Progenitor cell of endocrine pancreas (in vitro differentiated cells): Measurements from ENCODE around the gene CFAP58. TPM values are rescaled to one million over a fixed set of nuclear protein-coding genes. Genes with fewer than 3 reads are reported as not detected.

ENCODE experiments used
- DNase-seq: peaks from one replicate; pipeline ENCODE4 v3.0.0; 2021; ENCODE audit warnings: low spot score; ENCODE audit not compliant: unreplicated experiment
- H3K27ac Mint-ChIP-seq: 2 replicates; pipeline ENCODE4 v1.8.0; 2021; ENCODE audit warnings: mild to moderate bottlenecking, moderate library complexity, mixed read lengths
- H3K27me3 Mint-ChIP-seq: 2 replicates; pipeline ENCODE4 v1.8.0; 2021; ENCODE audit warnings: mixed read lengths
- H3K36me3 Mint-ChIP-seq: 2 replicates; pipeline ENCODE4 v1.8.0; 2022; ENCODE audit warnings: mixed read lengths; ENCODE audit not compliant: insufficient read depth
- H3K4me1 Mint-ChIP-seq: 2 replicates; pipeline ENCODE4 v1.8.0; 2021; ENCODE audit warnings: low read depth, mixed read lengths
- H3K4me3 Mint-ChIP-seq: 2 replicates; pipeline ENCODE4 v1.8.0; 2021; ENCODE audit warnings: low read depth, mild to moderate bottlenecking, moderate library complexity, mixed read lengths
- H3K9me3 Mint-ChIP-seq: 2 replicates; pipeline ENCODE4 v1.8.0; 2021; ENCODE audit warnings: low read depth, mixed read lengths
- total RNA-seq: library from RNA; stranded (reverse); gene quantifications from 2 replicates; pipeline ENCODE4 v1.2.1, GENCODE V29; 2021
- TF ChIP-seq, protein P1 (sequence below): fragments of 200-600 bp; sonication (generic); IDR thresholded peaks from one replicate; pipeline ENCODE4 v1.5.0; 2021; ENCODE audit warnings: antibody characterized with exemption, mild to moderate bottlenecking; ENCODE audit not compliant: unreplicated experiment

CFAP58 gene
- total RNA-seq, 1 donor from 2014 or later, result 0.24 TPM

DNA sequence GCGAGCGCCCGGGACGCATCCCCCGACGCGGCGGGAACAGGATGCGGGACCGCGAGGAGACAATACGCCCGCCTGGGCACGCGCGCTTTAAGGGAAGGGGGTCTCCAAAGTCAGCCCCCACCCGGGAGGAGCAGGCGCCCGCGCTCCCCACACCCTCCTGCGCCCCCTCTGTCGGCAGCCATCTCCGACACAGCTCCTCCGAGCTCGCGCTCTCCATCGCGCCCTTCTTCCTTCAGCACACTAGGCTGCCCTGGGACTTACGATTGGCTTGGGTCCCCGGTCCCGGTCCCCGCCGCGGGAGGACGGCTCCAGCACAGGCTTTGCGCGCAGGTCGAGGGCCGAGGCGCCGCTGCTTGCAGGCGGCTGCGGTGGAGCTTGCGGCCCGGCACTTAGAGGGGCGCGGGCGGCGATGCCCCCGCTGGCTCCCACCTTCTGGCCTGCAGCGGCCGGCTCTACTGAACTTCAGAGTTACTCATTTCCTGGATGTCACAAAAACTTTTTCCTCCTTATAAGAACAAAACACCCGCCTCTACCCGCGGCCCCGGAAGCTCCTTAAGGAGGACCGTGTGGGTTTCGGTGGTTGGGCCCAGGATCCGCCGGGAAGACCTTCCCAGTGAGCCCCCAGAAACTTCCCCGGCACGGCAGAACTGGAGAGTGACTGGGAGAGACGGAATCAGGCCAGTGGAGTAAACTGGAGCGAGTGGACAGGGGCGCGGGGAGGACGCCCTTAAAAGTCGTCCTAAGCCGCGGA lies 15.5 kb upstream of the CFAP58 start, which contains the start of gene ITPRIP:
TSS of gene ITPRIP (minus strand) at position 481 of the 751 bp plus-strand sequence. CDS start 22,414 bp downstream, outside the sequence.
- H3K4me3 Mint-ChIP-seq, result peak within 1 kb of the TSS; percentile 96
- H3K36me3 Mint-ChIP-seq, result no peaks in the 10 kb centered on the region
- DNase-seq, result peak; percentile 43
- peak within 1 kb of the TSS; percentile 96 for H3K27ac Mint-ChIP-seq
- TF ChIP-seq, protein P1, sequence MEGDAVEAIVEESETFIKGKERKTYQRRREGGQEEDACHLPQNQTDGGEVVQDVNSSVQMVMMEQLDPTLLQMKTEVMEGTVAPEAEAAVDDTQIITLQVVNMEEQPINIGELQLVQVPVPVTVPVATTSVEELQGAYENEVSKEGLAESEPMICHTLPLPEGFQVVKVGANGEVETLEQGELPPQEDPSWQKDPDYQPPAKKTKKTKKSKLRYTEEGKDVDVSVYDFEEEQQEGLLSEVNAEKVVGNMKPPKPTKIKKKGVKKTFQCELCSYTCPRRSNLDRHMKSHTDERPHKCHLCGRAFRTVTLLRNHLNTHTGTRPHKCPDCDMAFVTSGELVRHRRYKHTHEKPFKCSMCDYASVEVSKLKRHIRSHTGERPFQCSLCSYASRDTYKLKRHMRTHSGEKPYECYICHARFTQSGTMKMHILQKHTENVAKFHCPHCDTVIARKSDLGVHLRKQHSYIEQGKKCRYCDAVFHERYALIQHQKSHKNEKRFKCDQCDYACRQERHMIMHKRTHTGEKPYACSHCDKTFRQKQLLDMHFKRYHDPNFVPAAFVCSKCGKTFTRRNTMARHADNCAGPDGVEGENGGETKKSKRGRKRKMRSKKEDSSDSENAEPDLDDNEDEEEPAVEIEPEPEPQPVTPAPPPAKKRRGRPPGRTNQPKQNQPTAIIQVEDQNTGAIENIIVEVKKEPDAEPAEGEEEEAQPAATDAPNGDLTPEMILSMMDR, result peak; percentile 46
- H3K9me3 Mint-ChIP-seq, result no peaks in the 10 kb centered on the region
- peaks cover 25% of the 10 kb centered on the region for H3K27me3 Mint-ChIP-seq
- peaks cover 16% of the 10 kb centered on the region for H3K4me1 Mint-ChIP-seq

DNA sequence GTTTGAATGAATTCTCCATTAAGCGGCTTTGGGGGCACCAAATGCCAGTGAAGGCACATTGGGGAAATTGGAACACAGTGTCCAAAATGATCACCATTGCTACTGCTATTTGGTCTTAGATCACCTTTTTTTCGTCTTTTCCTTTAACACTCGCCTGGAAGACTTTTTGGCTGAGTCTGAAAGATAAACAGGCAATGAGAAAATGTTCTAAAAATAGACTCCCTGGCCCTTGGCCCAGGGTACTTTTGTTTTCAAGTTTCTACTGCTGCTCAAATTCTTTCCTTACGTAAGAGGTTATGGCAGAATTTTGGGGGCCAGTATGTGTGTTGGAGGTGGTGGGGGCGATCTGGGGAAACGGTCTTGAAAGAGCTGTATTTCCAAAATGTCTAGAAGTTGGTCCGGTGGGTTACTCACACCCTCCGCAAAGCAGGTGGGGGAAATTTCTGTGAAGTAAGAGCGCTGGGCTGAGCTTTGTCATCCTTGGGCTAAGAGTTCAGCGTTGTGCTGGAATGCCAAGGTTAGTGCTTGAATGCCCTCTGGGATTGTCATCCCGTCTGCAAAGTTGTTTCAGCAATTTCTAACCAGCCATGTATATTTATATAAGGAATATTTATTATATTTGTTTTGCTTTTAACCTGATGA lies 14.0 kb upstream of the CFAP58 start:
- TF ChIP-seq, protein P1, result no peak
- peak overlapping the region; percentile 96 for H3K4me3 Mint-ChIP-seq
- no peaks in the 10 kb centered on the region for H3K9me3 Mint-ChIP-seq
- no peaks in the 10 kb centered on the region for H3K36me3 Mint-ChIP-seq
- no peak overlapping the region for H3K27ac Mint-ChIP-seq
- no peak for DNase-seq
- peaks cover 25% of the 10 kb centered on the region for H3K27me3 Mint-ChIP-seq
- H3K4me1 Mint-ChIP-seq, result peaks cover 15% of the 10 kb centered on the region

DNA sequence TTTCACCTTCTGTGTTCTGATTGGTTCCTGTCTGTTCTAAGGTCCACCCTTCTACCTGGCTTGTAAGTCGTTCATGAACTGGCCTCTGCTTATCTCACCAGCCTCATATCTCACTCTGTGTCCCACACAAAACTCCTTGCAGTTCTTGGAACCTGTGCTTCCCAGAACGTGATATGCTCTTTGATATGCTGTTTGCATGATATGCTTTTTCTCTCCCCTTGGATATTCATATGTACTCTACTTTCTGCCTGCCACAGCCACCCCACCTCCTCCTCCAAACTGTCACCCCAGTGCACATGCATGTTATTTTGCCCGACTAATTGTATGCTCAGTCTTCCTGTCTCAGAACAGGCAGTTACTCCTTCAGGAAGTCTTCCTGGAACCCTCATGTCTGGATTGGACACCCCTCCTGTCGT lies 13.5 kb upstream of the CFAP58 start:
- Mint-ChIP-seq H3K27ac (peak overlapping the region; percentile 0), H3K4me1 (peaks cover 15% of the 10 kb centered on the region), H3K4me3 (peak overlapping the region; percentile 25), H3K9me3 (no peaks in the 10 kb centered on the region), H3K36me3 (no peaks in the 10 kb centered on the region), H3K27me3 (peaks cover 25% of the 10 kb centered on the region)
- TF ChIP-seq, protein P1, result no peak
- DNase-seq, result no peak

DNA sequence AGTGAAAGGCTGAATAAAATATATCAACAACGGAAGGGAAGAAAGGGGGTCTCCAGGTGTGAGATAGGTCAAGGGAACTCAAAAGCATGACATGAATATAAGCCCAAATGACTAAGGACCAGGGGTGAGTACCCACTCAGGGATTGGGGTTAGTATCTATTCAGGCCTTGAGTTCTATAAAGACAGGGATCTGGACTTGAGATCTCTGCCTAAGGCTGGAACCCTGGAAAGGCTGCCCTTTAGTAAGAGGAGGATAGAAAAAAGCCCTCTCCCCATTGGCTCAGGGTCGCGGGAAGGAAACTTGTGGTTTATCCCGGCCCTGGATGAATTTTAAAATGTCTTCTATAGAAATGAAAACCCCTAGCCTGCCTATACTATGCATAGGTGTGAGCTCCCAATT lies 13.0 kb upstream of the CFAP58 start:
- Mint-ChIP-seq H3K36me3 (no peaks in the 10 kb centered on the region), H3K4me3 (no peak overlapping the region), H3K27ac (no peak overlapping the region), H3K27me3 (peaks cover 22% of the 10 kb centered on the region), H3K4me1 (peaks cover 15% of the 10 kb centered on the region), H3K9me3 (no peaks in the 10 kb centered on the region)
- TF ChIP-seq, protein P1, result no peak
- no peak for DNase-seq

DNA sequence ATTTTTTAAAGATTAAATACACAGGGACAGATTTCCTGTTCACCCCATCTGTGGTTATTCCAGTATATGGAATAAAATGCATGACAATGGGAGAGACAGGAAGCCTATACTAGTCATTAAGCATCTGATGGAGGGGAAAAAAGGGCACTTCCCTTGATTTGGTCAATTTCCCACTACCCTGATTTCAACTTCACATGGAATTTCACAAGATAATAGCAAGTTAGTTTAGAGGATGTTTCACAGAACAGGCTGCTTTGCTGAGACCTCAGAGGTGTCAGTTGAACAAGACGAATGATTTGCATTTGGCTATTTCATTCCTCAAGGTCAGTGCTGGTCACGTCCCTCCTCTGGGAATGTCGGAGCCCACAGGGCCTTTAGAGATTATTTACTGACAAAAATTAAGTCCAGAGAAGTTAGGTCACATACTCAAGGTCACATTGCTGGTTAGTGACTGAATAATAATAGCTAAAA lies 10.7 kb upstream of the CFAP58 start:
- Mint-ChIP-seq H3K9me3 (no peaks in the 10 kb centered on the region), H3K27me3 (peaks cover 16% of the 10 kb centered on the region), H3K4me3 (no peak overlapping the region), H3K4me1 (peaks cover 9% of the 10 kb centered on the region), H3K27ac (no peak overlapping the region), H3K36me3 (no peaks in the 10 kb centered on the region)
- TF ChIP-seq, protein P1, result no peak
- DNase-seq, result no peak
